Central memory CD8-positive, alpha-beta T cell (primary cell): Measurements from ENCODE around the gene PMFBP1.

Experiments used
- ATAC-seq: fragments of 150-1000 bp; cut with Tn5 transposase; replicated peaks from 2 replicates; pipeline ENCODE4 v1.10.0; 2022; ENCODE audit warnings: mild to moderate bottlenecking, moderate FRiP score, moderate number of reproducible peaks; ENCODE audit not compliant: poor library complexity, severe bottlenecking; ENCODE audit errors: extremely low read depth
- DNase-seq, 2 donors: peaks; one replicate each; pipeline ENCODE4 v3.0.0; 2021; ENCODE audit warnings: low spot score in 2 of 2
- H3K27ac Mint-ChIP-seq: one replicate; pipeline ENCODE4 v1.8.0; 2022; ENCODE audit warnings: low read depth, mild to moderate bottlenecking, moderate library complexity, mixed read lengths
- H3K27me3 Mint-ChIP-seq: one replicate; pipeline ENCODE4 v1.8.0; 2022; ENCODE audit warnings: mixed read lengths
- H3K36me3 Mint-ChIP-seq: one replicate; pipeline ENCODE4 v1.8.0; 2022; ENCODE audit warnings: mild to moderate bottlenecking, moderate library complexity, mixed read lengths; ENCODE audit not compliant: insufficient read depth
- H3K4me1 Mint-ChIP-seq: one replicate; pipeline ENCODE4 v1.8.0; 2022; ENCODE audit warnings: mixed read lengths
- H3K4me3 Mint-ChIP-seq: one replicate; pipeline ENCODE4 v1.8.0; 2022; ENCODE audit warnings: mild to moderate bottlenecking, moderate library complexity, mixed read lengths
- H3K9me3 Mint-ChIP-seq: one replicate; pipeline ENCODE4 v1.8.0; 2022; ENCODE audit warnings: mixed read lengths

PMFBP1 gene

GRCh38 chr16:72107371-72107770 lies 64.6 kb downstream of the PMFBP1 start:
- no peak overlapping the region for H3K27ac Mint-ChIP-seq
- H3K4me1 Mint-ChIP-seq: no peaks in the 10 kb centered on the region
- no peak overlapping the region for H3K4me3 Mint-ChIP-seq
- peaks cover 61% of the 10 kb centered on the region for H3K36me3 Mint-ChIP-seq
- H3K27me3 Mint-ChIP-seq: no peaks in the 10 kb centered on the region
- no peak for ATAC-seq
- no peak for DNase-seq
- no peaks in the 10 kb centered on the region for H3K9me3 Mint-ChIP-seq

GRCh38 chr16:72105978-72106377 lies 66.0 kb downstream of the PMFBP1 start:
- Mint-ChIP-seq H3K36me3 (peaks cover 63% of the 10 kb centered on the region), H3K4me3 (no peak overlapping the region)

GRCh38 chr16:72104905-72105304 lies 67.0 kb downstream of the PMFBP1 start:
- Mint-ChIP-seq H3K27me3 (no peaks in the 10 kb centered on the region), H3K4me1 (no peaks in the 10 kb centered on the region), H3K36me3 (peaks cover 60% of the 10 kb centered on the region), H3K27ac (no peak overlapping the region), H3K4me3 (no peak overlapping the region), H3K9me3 (no peaks in the 10 kb centered on the region)
- ATAC-seq (no peak), DNase-seq (no peak)

More at GRCh38 chr16:72105978-72106377, 66.0 kb downstream of the PMFBP1 start:
- ATAC-seq (no peak), DNase-seq (no peak)
- Mint-ChIP-seq H3K9me3 (no peaks in the 10 kb centered on the region), H3K4me1 (no peaks in the 10 kb centered on the region), H3K27me3 (no peaks in the 10 kb centered on the region), H3K27ac (peak overlapping the region; percentile 38)

- Mint-ChIP-seq H3K4me1 (peaks cover 14% of the 10 kb centered on the region), H3K27ac (no peak overlapping the region), H3K4me3 (no peak overlapping the region), H3K27me3 (no peaks in the 10 kb centered on the region), H3K9me3 (no peaks in the 10 kb centered on the region), H3K36me3 (peaks cover 72% of the 10 kb centered on the region)
- ATAC-seq (no peak), DNase-seq (no peak)
These were observed 70.8 kb downstream of the PMFBP1 start for GRCh38 chr16:72101195-72101594.

- DNase-seq (no peak), ATAC-seq (peak; percentile 80)
- Mint-ChIP-seq H3K36me3 (peaks cover 69% of the 10 kb centered on the region), H3K27ac (no peak overlapping the region), H3K4me1 (peaks cover 32% of the 10 kb centered on the region), H3K4me3 (no peak overlapping the region), H3K9me3 (no peaks in the 10 kb centered on the region), H3K27me3 (no peaks in the 10 kb centered on the region)
These were observed 72.6 kb downstream of the PMFBP1 start for GRCh38 chr16:72099377-72099818.

- Mint-ChIP-seq H3K9me3 (no peaks in the 10 kb centered on the region), H3K4me1 (peaks cover 37% of the 10 kb centered on the region), H3K27ac (peak overlapping the region; percentile 60), H3K4me3 (no peak overlapping the region), H3K36me3 (peaks cover 71% of the 10 kb centered on the region), H3K27me3 (no peaks in the 10 kb centered on the region)
- no peak for ATAC-seq
- no peak for DNase-seq
These were observed 73.0 kb downstream of the PMFBP1 start for GRCh38 chr16:72098936-72099335.

GRCh38 chr16:72094266-72094610 lies 77.7 kb downstream of the PMFBP1 start:
- ATAC-seq (peak; percentile 2), DNase-seq (no peak)
- peaks cover 65% of the 10 kb centered on the region for H3K4me1 Mint-ChIP-seq
- no peaks in the 10 kb centered on the region for H3K27me3 Mint-ChIP-seq
- H3K4me3 Mint-ChIP-seq: peak overlapping the region; percentile 96
- H3K27ac Mint-ChIP-seq: peak overlapping the region; percentile 99
- H3K9me3 Mint-ChIP-seq: no peaks in the 10 kb centered on the region
- peaks cover 51% of the 10 kb centered on the region for H3K36me3 Mint-ChIP-seq

GRCh38 chr16:72093448-72094265 lies 78.3 kb downstream of the PMFBP1 start, which contains the start of the genes DHX38 and TXNL4B:
Gene DHX38 (plus strand): TSS chr16:72093847. CDS start chr16:72096158, 2,311 bp downstream.
Gene TXNL4B (minus strand): TSS chr16:72093620. CDS start chr16:72090749, 2,871 bp downstream.
- ATAC-seq (peak; percentile 98), DNase-seq (peak; percentile 78 to 89)
- peaks cover 51% of the 10 kb centered on the region for H3K36me3 Mint-ChIP-seq
- no peaks in the 10 kb centered on the region for H3K9me3 Mint-ChIP-seq
- peak within 1 kb of the TSS; percentile 99 for H3K27ac Mint-ChIP-seq
- H3K4me3 Mint-ChIP-seq: peak within 1 kb of the TSS; percentile 96
- no peaks in the 10 kb centered on the region for H3K27me3 Mint-ChIP-seq
- peaks cover 65% of the 10 kb centered on the region for H3K4me1 Mint-ChIP-seq

- Mint-ChIP-seq H3K36me3 (peaks cover 47% of the 10 kb centered on the region), H3K4me1 (peaks cover 65% of the 10 kb centered on the region), H3K27ac (peak overlapping the region; percentile 99), H3K4me3 (peak overlapping the region; percentile 96), H3K27me3 (no peaks in the 10 kb centered on the region), H3K9me3 (no peaks in the 10 kb centered on the region)
- ATAC-seq: peak; percentile 21
- no peak for DNase-seq
These were observed 79.0 kb downstream of the PMFBP1 start for GRCh38 chr16:72092832-72093447.

- no peaks in the 10 kb centered on the region for H3K27me3 Mint-ChIP-seq
- H3K9me3 Mint-ChIP-seq: no peaks in the 10 kb centered on the region
- H3K4me3 Mint-ChIP-seq: peak overlapping the region; percentile 96
- no peak for ATAC-seq
- DNase-seq: no peak
- H3K4me1 Mint-ChIP-seq: peaks cover 51% of the 10 kb centered on the region
- peaks cover 35% of the 10 kb centered on the region for H3K36me3 Mint-ChIP-seq
- H3K27ac Mint-ChIP-seq: peak overlapping the region; percentile 99
These were observed 80.7 kb downstream of the PMFBP1 start for GRCh38 chr16:72091217-72091616.

- H3K36me3 Mint-ChIP-seq: peaks cover 20% of the 10 kb centered on the region
- ATAC-seq: no peak
These were observed 87.0 kb downstream of the PMFBP1 start for GRCh38 chr16:72085002-72085401.

GRCh38 chr16:72084445-72084844 lies 87.5 kb downstream of the PMFBP1 start:
- Mint-ChIP-seq H3K4me1 (no peaks in the 10 kb centered on the region), H3K27ac (no peak overlapping the region), H3K36me3 (peaks cover 16% of the 10 kb centered on the region), H3K9me3 (no peaks in the 10 kb centered on the region), H3K4me3 (no peak overlapping the region), H3K27me3 (no peaks in the 10 kb centered on the region)
- DNase-seq (no peak), ATAC-seq (no peak)

More at GRCh38 chr16:72085002-72085401, 87.0 kb downstream of the PMFBP1 start:
- Mint-ChIP-seq H3K4me3 (no peak overlapping the region), H3K27ac (no peak overlapping the region), H3K9me3 (no peaks in the 10 kb centered on the region), H3K27me3 (no peaks in the 10 kb centered on the region), H3K4me1 (no peaks in the 10 kb centered on the region)
- DNase-seq: no peak
